HepG2 (cell line): ENCODE data around the gene HSPA1B.

ENCODE experiments used
- NPAS2 ChIP-seq: sonication (generic); formaldehyde crosslinking; IDR thresholded peaks from 2 replicates; pipeline ENCODE4 v1.8.0; 2022; ENCODE audit warnings: mild to moderate bottlenecking, missing genetic modification reagents, borderline replicate concordance
- POLR2A ChIP-seq, 2 experiments: IDR thresholded peaks; 2 replicates each; pipeline ENCODE4 v1.6.1; 2011; ENCODE audit warnings: low read depth in 2 of 2, low read length in 2 of 2, mild to moderate bottlenecking in 1 of 2, moderate library complexity in 1 of 2; ENCODE audit not compliant: insufficient read depth in 1 of 2
- SNRNP70 ChIP-seq: fragments of 200-400 bp; formaldehyde crosslinking; IDR thresholded peaks from 2 replicates; pipeline ENCODE4 v1.6.1; 2017; ENCODE audit warnings: mild to moderate bottlenecking, low read depth, low read length, moderate library complexity
- TF ChIP-seq, protein P1 (sequence below): sonication (generic); formaldehyde crosslinking; IDR thresholded peaks from 2 replicates; pipeline ENCODE4 v1.5.0; 2020; ENCODE audit warnings: mild to moderate bottlenecking, missing genetic modification reagents, moderate library complexity

DNA sequence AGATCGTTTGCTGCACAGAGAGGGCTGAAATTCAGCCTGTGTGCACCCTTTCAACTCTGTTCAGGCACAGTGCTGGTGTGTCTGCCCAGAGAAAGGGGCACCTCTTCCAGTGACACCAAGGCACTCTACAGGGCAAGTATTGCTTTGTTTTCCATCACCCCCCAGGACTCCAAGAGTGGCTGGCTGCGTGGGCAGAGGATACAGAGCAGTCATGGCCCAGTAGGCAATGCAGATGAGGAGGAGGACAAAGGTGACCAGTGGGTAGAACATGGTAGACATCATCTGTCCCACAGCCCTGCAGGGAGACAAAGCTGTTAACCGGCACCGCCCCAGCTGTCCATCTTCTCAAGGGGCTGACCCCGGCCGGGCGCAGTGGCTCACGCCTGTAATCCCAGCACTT lies 41.8 kb downstream of the HSPA1B start:
- TF ChIP-seq SNRNP70, result no peak
- no peak for TF ChIP-seq POLR2A (IDR thresholded peaks at IDR 0.05; ENCODE audit: insufficient read depth in 1 of 2, low read depth in 2 of 2, low read length in 2 of 2)
- TF ChIP-seq, protein P1, sequence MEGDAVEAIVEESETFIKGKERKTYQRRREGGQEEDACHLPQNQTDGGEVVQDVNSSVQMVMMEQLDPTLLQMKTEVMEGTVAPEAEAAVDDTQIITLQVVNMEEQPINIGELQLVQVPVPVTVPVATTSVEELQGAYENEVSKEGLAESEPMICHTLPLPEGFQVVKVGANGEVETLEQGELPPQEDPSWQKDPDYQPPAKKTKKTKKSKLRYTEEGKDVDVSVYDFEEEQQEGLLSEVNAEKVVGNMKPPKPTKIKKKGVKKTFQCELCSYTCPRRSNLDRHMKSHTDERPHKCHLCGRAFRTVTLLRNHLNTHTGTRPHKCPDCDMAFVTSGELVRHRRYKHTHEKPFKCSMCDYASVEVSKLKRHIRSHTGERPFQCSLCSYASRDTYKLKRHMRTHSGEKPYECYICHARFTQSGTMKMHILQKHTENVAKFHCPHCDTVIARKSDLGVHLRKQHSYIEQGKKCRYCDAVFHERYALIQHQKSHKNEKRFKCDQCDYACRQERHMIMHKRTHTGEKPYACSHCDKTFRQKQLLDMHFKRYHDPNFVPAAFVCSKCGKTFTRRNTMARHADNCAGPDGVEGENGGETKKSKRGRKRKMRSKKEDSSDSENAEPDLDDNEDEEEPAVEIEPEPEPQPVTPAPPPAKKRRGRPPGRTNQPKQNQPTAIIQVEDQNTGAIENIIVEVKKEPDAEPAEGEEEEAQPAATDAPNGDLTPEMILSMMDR (CRISPR knock-in tag), result no peak
- TF ChIP-seq NPAS2 (CRISPR knock-in tag), result no peak
